Osteocyte (in vitro differentiated cells): ENCODE results near the gene HDAC6. TPM values are rescaled to one million over a fixed set of nuclear protein-coding genes. Genes with fewer than 3 reads are reported as not detected.
A peak's percentile ranks its signal among the peaks of the same experiment; 100 is the strongest.

Source experiments
- DNase-seq: peaks from one replicate; pipeline ENCODE4 v3.0.0; 2021; ENCODE audit warnings: mixed read lengths; ENCODE audit not compliant: unreplicated experiment; ENCODE audit errors: extremely low spot score
- H3K27ac Mint-ChIP-seq: one replicate; pipeline ENCODE4 v1.8.0; 2021; ENCODE audit warnings: mild to moderate bottlenecking, mixed read lengths; ENCODE audit not compliant: unreplicated experiment
- H3K27me3 Mint-ChIP-seq: one replicate; pipeline ENCODE4 v1.8.0; 2021; ENCODE audit warnings: mixed read lengths; ENCODE audit not compliant: unreplicated experiment
- H3K36me3 Mint-ChIP-seq: one replicate; pipeline ENCODE4 v1.8.0; 2021; ENCODE audit warnings: mixed read lengths; ENCODE audit not compliant: unreplicated experiment
- H3K4me1 Mint-ChIP-seq: one replicate; pipeline ENCODE4 v1.8.0; 2021; ENCODE audit warnings: mixed read lengths; ENCODE audit not compliant: unreplicated experiment
- H3K4me3 Mint-ChIP-seq: one replicate; pipeline ENCODE4 v1.8.0; 2021; ENCODE audit warnings: mild to moderate bottlenecking, moderate library complexity, mixed read lengths; ENCODE audit not compliant: unreplicated experiment
- H3K9me3 Mint-ChIP-seq: one replicate; pipeline ENCODE4 v1.8.0; 2021; ENCODE audit warnings: mixed read lengths; ENCODE audit not compliant: unreplicated experiment
- long read RNA-seq: library from polyadenylated mRNA; unstranded; transcript quantifications from one replicate; pipeline ENCODE4 v2.0.0, GENCODE V29; 2021
- total RNA-seq: library from RNA; stranded (reverse); gene quantifications from 2 replicates; pipeline ENCODE4 v1.2.1, GENCODE V29; 2021
- TF ChIP-seq, protein P1 (sequence below): fragments of 200-600 bp; sonication (generic); IDR thresholded peaks from 2 replicates; pipeline ENCODE4 v1.5.0; 2021; ENCODE audit warnings: antibody characterized with exemption, mild to moderate bottlenecking, moderate library complexity

The HDAC6 gene
- total RNA-seq: 108 and 124 TPM in 2 replicates
- long read RNA-seq, full-length matches to known transcripts: 12 of 38 reads
- long read RNA-seq, partial matches to known transcripts: 24 of 38 reads
- long read RNA-seq, other reads (novel, unspliced or antisense): 2 of 38 reads

GRCh38 chrX:48801280-48802088, at the start of gene HDAC6:
TSS of gene HDAC6 (plus strand) at chrX:48802067. CDS start at chrX:48802693, 626 bp downstream.
- H3K9me3 Mint-ChIP-seq: peaks cover 13% of the 10 kb centered on the region

GRCh38 chrX:48752498-48752897, 49.4 kb upstream of the HDAC6 start:
- H3K4me1 Mint-ChIP-seq: no peaks in the 10 kb centered on the region
- DNase-seq: no peak
- H3K27me3 Mint-ChIP-seq: peaks cover 3% of the 10 kb centered on the region
- H3K36me3 Mint-ChIP-seq: no peaks in the 10 kb centered on the region
- TF ChIP-seq, protein P1, sequence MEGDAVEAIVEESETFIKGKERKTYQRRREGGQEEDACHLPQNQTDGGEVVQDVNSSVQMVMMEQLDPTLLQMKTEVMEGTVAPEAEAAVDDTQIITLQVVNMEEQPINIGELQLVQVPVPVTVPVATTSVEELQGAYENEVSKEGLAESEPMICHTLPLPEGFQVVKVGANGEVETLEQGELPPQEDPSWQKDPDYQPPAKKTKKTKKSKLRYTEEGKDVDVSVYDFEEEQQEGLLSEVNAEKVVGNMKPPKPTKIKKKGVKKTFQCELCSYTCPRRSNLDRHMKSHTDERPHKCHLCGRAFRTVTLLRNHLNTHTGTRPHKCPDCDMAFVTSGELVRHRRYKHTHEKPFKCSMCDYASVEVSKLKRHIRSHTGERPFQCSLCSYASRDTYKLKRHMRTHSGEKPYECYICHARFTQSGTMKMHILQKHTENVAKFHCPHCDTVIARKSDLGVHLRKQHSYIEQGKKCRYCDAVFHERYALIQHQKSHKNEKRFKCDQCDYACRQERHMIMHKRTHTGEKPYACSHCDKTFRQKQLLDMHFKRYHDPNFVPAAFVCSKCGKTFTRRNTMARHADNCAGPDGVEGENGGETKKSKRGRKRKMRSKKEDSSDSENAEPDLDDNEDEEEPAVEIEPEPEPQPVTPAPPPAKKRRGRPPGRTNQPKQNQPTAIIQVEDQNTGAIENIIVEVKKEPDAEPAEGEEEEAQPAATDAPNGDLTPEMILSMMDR: no peak
- no peak overlapping the region for H3K4me3 Mint-ChIP-seq
- no peaks in the 10 kb centered on the region for H3K9me3 Mint-ChIP-seq
- H3K27ac Mint-ChIP-seq: no peak overlapping the region

More at GRCh38 chrX:48801280-48802088, at the start of gene HDAC6:
- H3K4me3 Mint-ChIP-seq: peak within 1 kb of the TSS; percentile 91
- peaks cover 8% of the 10 kb centered on the region for H3K36me3 Mint-ChIP-seq
- TF ChIP-seq, protein P1: no peak
- DNase-seq: peak; percentile 99
- no peaks in the 10 kb centered on the region for H3K27me3 Mint-ChIP-seq
- peak within 1 kb of the TSS; percentile 98 for H3K27ac Mint-ChIP-seq
- H3K4me1 Mint-ChIP-seq: peaks cover 11% of the 10 kb centered on the region

DNA sequence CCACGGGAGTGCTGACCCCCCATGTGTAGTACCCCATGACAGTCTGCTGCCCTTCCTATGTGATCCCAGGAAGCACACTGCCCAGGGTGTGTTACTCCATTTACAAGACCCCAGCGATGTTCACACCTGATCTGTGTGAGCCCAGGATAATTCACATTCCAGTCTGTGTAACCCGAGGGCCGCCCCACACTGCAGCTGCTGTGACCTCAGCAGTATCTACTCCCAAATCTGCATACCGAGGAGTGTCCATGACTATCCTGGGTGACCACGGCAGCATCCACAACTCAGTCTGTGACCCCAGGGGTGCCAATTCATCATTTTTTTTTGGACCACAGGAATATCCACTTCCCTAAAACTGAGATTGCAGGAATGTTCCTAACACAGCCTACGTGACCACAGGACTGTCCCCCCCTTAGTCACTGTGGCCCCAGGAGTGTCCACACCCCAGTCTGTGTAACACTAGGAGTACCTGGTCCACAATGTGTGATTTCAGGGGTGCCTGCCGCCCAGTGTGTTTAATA, 48.1 kb upstream of the HDAC6 start:
- Mint-ChIP-seq H3K4me1 (no peaks in the 10 kb centered on the region), H3K27ac (no peak overlapping the region), H3K9me3 (no peaks in the 10 kb centered on the region), H3K36me3 (no peaks in the 10 kb centered on the region), H3K4me3 (no peak overlapping the region), H3K27me3 (peaks cover 5% of the 10 kb centered on the region)
- TF ChIP-seq, protein P1: no peak
- no peak for DNase-seq

DNA sequence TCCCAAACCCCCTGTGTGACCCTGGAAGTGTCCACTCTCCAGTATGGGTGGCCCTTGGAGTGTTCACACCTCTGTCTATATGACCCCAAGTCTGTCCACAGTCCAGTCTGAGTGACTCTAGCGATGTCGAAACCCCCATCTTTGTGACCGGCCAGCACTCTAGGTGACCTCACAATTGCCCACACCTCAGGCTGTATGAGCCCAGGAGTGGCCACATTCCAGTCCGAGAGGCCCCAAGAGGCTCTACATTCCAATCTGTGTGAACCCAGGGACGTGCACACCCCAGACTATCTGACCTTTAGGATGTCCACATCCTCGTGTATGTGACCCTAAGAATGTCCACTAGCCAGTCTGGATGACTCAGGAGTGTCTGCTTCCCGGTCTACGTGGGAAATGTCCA, 47.6 kb upstream of the HDAC6 start:
- no peaks in the 10 kb centered on the region for H3K36me3 Mint-ChIP-seq
- no peaks in the 10 kb centered on the region for H3K4me1 Mint-ChIP-seq
- H3K4me3 Mint-ChIP-seq: no peak overlapping the region
- peaks cover 5% of the 10 kb centered on the region for H3K27me3 Mint-ChIP-seq
- H3K9me3 Mint-ChIP-seq: no peaks in the 10 kb centered on the region
- no peak for DNase-seq
- H3K27ac Mint-ChIP-seq: no peak overlapping the region
- TF ChIP-seq, protein P1: no peak
